HG03457 (cell line): ENCODE results near the gene MKNK2.
A peak's percentile ranks its signal among the peaks of the same experiment; 100 is the strongest.
"Not testable (repeated sequence)": the region's sequence is repeated elsewhere in the genome, so short reads cannot be mapped to it uniquely, and the experiment has no call there.

ENCODE experiments used
- ATAC-seq: cut with Tn5 transposase; IDR thresholded peaks from one replicate; pipeline ENCODE4 v1.9.1; 2021; ENCODE audit warnings: moderate number of reproducible peaks; ENCODE audit not compliant: unreplicated experiment

The MKNK2 gene

GRCh38 chr19:2050991-2051772 lies at the start of gene MKNK2:
MKNK2 (minus strand) TSS chr19:2051244; CDS start chr19:2050851, 393 bp downstream.
- ATAC-seq, result peak; percentile 27

GRCh38 chr19:2100719-2101061 lies 49.6 kb upstream of the MKNK2 start:
- no peak for ATAC-seq

- ATAC-seq, result no peak
Observed at GRCh38 chr19:2099937-2100718, 49.1 kb upstream of the MKNK2 start.

GRCh38 chr19:2099054-2099501 lies 48.0 kb upstream of the MKNK2 start:
- no peak for ATAC-seq

- no peak for ATAC-seq
Observed at GRCh38 chr19:2097886-2098327, 46.9 kb upstream of the MKNK2 start.

- no peak for ATAC-seq
Observed at GRCh38 chr19:2097203-2097885, 46.3 kb upstream of the MKNK2 start.

GRCh38 chr19:2096480-2097202 lies 45.6 kb upstream of the MKNK2 start, which contains the start of gene IZUMO4:
IZUMO4 (plus strand) TSS chr19:2096915; CDS start chr19:2096946, 31 bp downstream.
- peak; percentile 44 for ATAC-seq

GRCh38 chr19:2096034-2096479 lies 45.0 kb upstream of the MKNK2 start, which contains the start of gene MOB3A:
MOB3A (minus strand) TSS chr19:2096326; CDS start chr19:2078560, 17,766 bp downstream.
- peak; percentile 27 for ATAC-seq

GRCh38 chr19:2091926-2092525 lies 41.0 kb upstream of the MKNK2 start:
- ATAC-seq, result not testable (repeated sequence)

- no peak for ATAC-seq
Observed at GRCh38 chr19:2089727-2090053, 38.6 kb upstream of the MKNK2 start.

- ATAC-seq, result no peak
Observed at GRCh38 chr19:2089001-2089711, 38.1 kb upstream of the MKNK2 start.

GRCh38 chr19:2087621-2088100 lies 36.6 kb upstream of the MKNK2 start:
- ATAC-seq, result no peak

GRCh38 chr19:2086695-2087620 lies 35.9 kb upstream of the MKNK2 start:
- ATAC-seq, result not testable (repeated sequence)

GRCh38 chr19:2084993-2085720 lies 34.1 kb upstream of the MKNK2 start:
- peak; percentile 25 for ATAC-seq

- ATAC-seq, result no peak
Observed at GRCh38 chr19:2083174-2083854, 32.3 kb upstream of the MKNK2 start.

GRCh38 chr19:2081873-2082810 lies 31.1 kb upstream of the MKNK2 start:
- ATAC-seq, result no peak
